Fibroblast of lung (primary cell): ENCODE measurements around the gene RIPOR2. TPM values are rescaled to one million over a fixed set of nuclear protein-coding genes. Genes with fewer than 3 reads are reported as not detected.

Experiments used
- DNase-seq, 2 donors: peaks; one replicate each; pipeline versions ENCODE4 v3.0.0 to v3.0.0-alpha.2; 2010; ENCODE audit warnings: low read depth in 2 of 2
- H2AFZ ChIP-seq: 2 replicates; pipeline ENCODE4 v1.5.1; 2012; ENCODE audit warnings: low read length, control low read depth, inconsistent platforms
- H3K27ac ChIP-seq: 2 replicates; pipeline ENCODE4 v1.5.1; 2011; ENCODE audit warnings: low read length, control low read depth; ENCODE audit not compliant: insufficient read depth
- H3K27me3 ChIP-seq: 2 replicates; pipeline ENCODE4 v1.5.1; 2011; ENCODE audit warnings: mild to moderate bottlenecking, low read length; ENCODE audit not compliant: control insufficient read depth, insufficient read depth
- H3K36me3 ChIP-seq: 2 replicates; pipeline ENCODE4 v1.5.1; 2011; ENCODE audit warnings: low read length; ENCODE audit not compliant: control insufficient read depth, insufficient read depth
- H3K4me1 ChIP-seq: 2 replicates; pipeline ENCODE4 v1.5.1; 2011; ENCODE audit warnings: low read length; ENCODE audit not compliant: control insufficient read depth, insufficient read depth; ENCODE audit errors: extremely low read depth
- H3K4me2 ChIP-seq: 2 replicates; pipeline ENCODE4 v1.5.1; 2011; ENCODE audit warnings: low read length, control low read depth; ENCODE audit not compliant: insufficient read depth; ENCODE audit errors: extremely low read depth
- H3K4me3 ChIP-seq, 4 experiments: fragments of 200-600 bp in 1 of 4; sonication (generic) in 1 of 4; replicated peaks in 1 of 4; 2 replicates each; pipeline ENCODE4 v1.5.1; 2011 to 2016; ENCODE audit warnings: low read length in 4 of 4, low read depth in 3 of 4, mild to moderate bottlenecking in 3 of 4, control low read depth in 2 of 4, inconsistent platforms in 1 of 4, mixed read lengths in 1 of 4; ENCODE audit not compliant: insufficient read depth in 1 of 4; ENCODE audit errors: control extremely low read depth in 1 of 4
- H3K79me2 ChIP-seq: 2 replicates; pipeline ENCODE4 v1.5.1; 2012; ENCODE audit warnings: mild to moderate bottlenecking, low read length, inconsistent platforms; ENCODE audit not compliant: control insufficient read depth, insufficient read depth
- H3K9ac ChIP-seq: 2 replicates; pipeline ENCODE4 v1.5.1; 2011; ENCODE audit warnings: mild to moderate bottlenecking, low read length, control low read depth; ENCODE audit not compliant: insufficient read depth
- H3K9me3 ChIP-seq: 2 replicates; pipeline ENCODE4 v1.5.1; 2012; ENCODE audit warnings: low read depth, low read length; ENCODE audit not compliant: control insufficient read depth, insufficient read depth
- H4K20me1 ChIP-seq: 2 replicates; pipeline ENCODE4 v1.5.1; 2011; ENCODE audit warnings: low read length; ENCODE audit not compliant: control insufficient read depth, insufficient read depth; ENCODE audit errors: extremely low read depth
- CTCF ChIP-seq, 2 donors: IDR thresholded peaks in 1 of 2; conservative IDR thresholded peaks in 1 of 2; 1 replicate in 1 of 2; 2 replicates in 1 of 2; pipeline ENCODE4 v1.5.1; 2011 to 2012; ENCODE audit warnings: low read length in 2 of 2, control low read depth in 1 of 2, inconsistent platforms in 1 of 2, low read depth in 1 of 2, mild to moderate bottlenecking in 1 of 2
- EZH2 ChIP-seq: IDR thresholded peaks from 2 replicates; pipeline ENCODE4 v1.5.1; 2012; ENCODE audit warnings: low read length, control low read depth, mild to moderate bottlenecking; ENCODE audit errors: missing control alignments
- polyA plus RNA-seq, 2 donors: library from polyadenylated mRNA; depleted of rRNA in 1 of 2; stranded (reverse) in 1 of 2; unstranded in 1 of 2; fragments of >200 nt; gene quantifications; 2 replicates each; pipeline ENCODE4 v1.2.1, GENCODE V29; 2011 to 2012; ENCODE audit warnings: missing spikeins in 1 of 2
- total RNA-seq: library from RNA; depleted of rRNA; stranded (reverse); fragments of >200 nt; gene quantifications from 2 replicates; pipeline ENCODE4 v1.2.1, GENCODE V29; 2014

Gene RIPOR2
- total and polyA plus RNA-seq, 2 donors (not counting 1 experiment from before 2014, with no cell fraction given): 3.5 to 3.6 TPM

GRCh38 chr6:24979176-24979575, 43.4 kb upstream of the RIPOR2 start:
- no peaks in the 10 kb centered on the region for H3K27me3 ChIP-seq
- H3K9ac ChIP-seq: no peak overlapping the region
- no peak overlapping the region for H3K4me3 ChIP-seq
- H4K20me1 ChIP-seq: no peaks in the 10 kb centered on the region
- H3K4me1 ChIP-seq: peaks cover 9% of the 10 kb centered on the region
- no peak overlapping the region for H2AFZ ChIP-seq
- H3K27ac ChIP-seq: no peak overlapping the region
- no peak overlapping the region for H3K4me2 ChIP-seq
- H3K9me3 ChIP-seq: no peaks in the 10 kb centered on the region
- TF ChIP-seq CTCF (conservative IDR thresholded peaks at IDR 0.05 in 1 of 2, IDR thresholded peaks at IDR 0.05 in 1 of 2; ENCODE audit: low read depth in 1 of 2, low read length in 2 of 2) (no peak), EZH2 (no peak)
- DNase-seq: no peak
- H3K36me3 ChIP-seq: no peaks in the 10 kb centered on the region
- no peaks in the 10 kb centered on the region for H3K79me2 ChIP-seq

- Histone ChIP-seq H3K79me2 (no peaks in the 10 kb centered on the region), H3K27me3 (no peaks in the 10 kb centered on the region), H3K36me3 (no peaks in the 10 kb centered on the region), H3K9me3 (no peaks in the 10 kb centered on the region), H2AFZ (no peak overlapping the region), H4K20me1 (no peaks in the 10 kb centered on the region), H3K9ac (no peak overlapping the region), H3K4me3 (no peak overlapping the region), H3K4me1 (no peaks in the 10 kb centered on the region), H3K27ac (no peak overlapping the region), H3K4me2 (no peak overlapping the region)
- TF ChIP-seq CTCF (conservative IDR thresholded peaks at IDR 0.05 in 1 of 2, IDR thresholded peaks at IDR 0.05 in 1 of 2; ENCODE audit: low read depth in 1 of 2, low read length in 2 of 2): no peak
- TF ChIP-seq EZH2: no peak
- DNase-seq: no peak
Observed at GRCh38 chr6:24974182-24975171, 38.7 kb upstream of the RIPOR2 start.

GRCh38 chr6:24972311-24972958, 36.7 kb upstream of the RIPOR2 start:
- Histone ChIP-seq H3K27ac (no peak overlapping the region), H3K4me2 (no peak overlapping the region), H2AFZ (no peak overlapping the region), H3K4me1 (no peaks in the 10 kb centered on the region), H3K4me3 (no peak overlapping the region), H4K20me1 (no peaks in the 10 kb centered on the region), H3K27me3 (no peaks in the 10 kb centered on the region), H3K79me2 (no peaks in the 10 kb centered on the region), H3K9me3 (no peaks in the 10 kb centered on the region), H3K9ac (no peak overlapping the region), H3K36me3 (no peaks in the 10 kb centered on the region)
- TF ChIP-seq CTCF (conservative IDR thresholded peaks at IDR 0.05 in 1 of 2, IDR thresholded peaks at IDR 0.05 in 1 of 2; ENCODE audit: low read depth in 1 of 2, low read length in 2 of 2) (no peak), EZH2 (no peak)
- no peak for DNase-seq
